ACHN (cell line): ENCODE measurements around the gene ACSL3.
"Not testable (repeated sequence)": the region's sequence is repeated elsewhere in the genome, so short reads cannot be mapped to it uniquely, and the experiment has no call there.

Experiments
- DNase-seq: peaks from one replicate; pipeline ENCODE4 v3.0.0-alpha.2; 2015
- in situ Hi-C: cut with HindIII; loops from 2 replicates; pipeline ENCODE4 v1.10.0; 2017; ENCODE audit warnings: low sequenced_read_pairs, low pct_ligation_motif_present, low pct_unique_long_range_greater_than_20kb

ACSL3 gene

DNA sequence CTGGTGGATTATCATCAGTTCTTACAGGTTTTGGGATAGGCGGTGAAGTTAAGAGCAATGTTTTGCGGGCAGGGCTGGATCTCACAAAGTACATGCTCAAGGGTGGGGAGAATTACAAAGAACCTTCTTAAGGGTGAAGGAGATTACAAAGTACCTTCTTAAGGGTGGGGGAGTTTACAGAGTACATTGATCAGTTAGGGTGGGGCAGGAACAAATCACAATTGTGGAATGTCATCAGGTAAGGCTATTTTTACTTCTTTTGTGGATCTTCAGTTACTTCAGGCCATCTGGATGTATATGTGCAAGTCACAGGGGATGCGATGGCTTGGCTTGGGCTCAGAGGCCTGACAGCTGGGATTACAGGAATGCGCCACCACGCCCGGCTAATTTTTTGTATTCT is 12.8 kb upstream of the ACSL3 start:
- in situ Hi-C loops, result not testable (repeated sequence)

GRCh38 chr2:222848862-222849261 is 12.0 kb upstream of the ACSL3 start:
- no peak for DNase-seq
- in situ Hi-C loops, result no loop called here

More for the DNA sequence above, 12.8 kb upstream of the ACSL3 start:
- DNase-seq, result not testable (repeated sequence)

DNA sequence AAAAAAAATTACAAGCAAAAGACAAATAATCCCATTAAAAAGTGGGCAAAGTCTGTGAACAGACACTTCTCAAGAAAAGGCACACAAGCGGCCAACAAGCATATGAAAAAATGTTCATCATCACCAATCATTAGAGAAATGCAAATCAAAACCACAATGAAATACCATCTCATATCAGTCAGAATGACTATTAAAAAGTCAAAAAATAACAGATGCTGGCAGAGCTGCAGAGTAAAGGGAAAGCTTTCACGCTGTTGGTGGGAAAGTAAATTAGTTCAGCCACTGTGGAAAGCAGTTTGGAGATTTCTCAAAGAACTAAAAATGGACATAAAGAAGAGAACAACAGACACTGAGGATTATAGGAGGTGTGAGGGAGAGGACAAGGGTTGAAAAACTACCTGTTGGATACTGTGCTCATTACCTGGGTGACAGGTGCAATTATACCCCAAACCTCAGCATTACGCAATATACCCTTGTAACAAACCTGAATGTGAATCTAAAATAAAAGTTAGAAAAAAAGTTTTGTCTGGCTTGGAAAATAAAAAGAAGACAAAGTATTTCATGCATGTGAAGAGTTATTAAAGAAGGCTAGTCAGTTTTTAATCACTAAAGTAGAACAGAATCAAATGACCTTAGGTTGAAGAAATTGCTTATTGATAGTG is 8.7 kb upstream of the ACSL3 start:
- no peak for DNase-seq
- in situ Hi-C loops, result no loop called here

- no peak for DNase-seq
- in situ Hi-C loops, result no loop called here
Observed at GRCh38 chr2:222854773-222855700, 5.8 kb upstream of the ACSL3 start.

DNA sequence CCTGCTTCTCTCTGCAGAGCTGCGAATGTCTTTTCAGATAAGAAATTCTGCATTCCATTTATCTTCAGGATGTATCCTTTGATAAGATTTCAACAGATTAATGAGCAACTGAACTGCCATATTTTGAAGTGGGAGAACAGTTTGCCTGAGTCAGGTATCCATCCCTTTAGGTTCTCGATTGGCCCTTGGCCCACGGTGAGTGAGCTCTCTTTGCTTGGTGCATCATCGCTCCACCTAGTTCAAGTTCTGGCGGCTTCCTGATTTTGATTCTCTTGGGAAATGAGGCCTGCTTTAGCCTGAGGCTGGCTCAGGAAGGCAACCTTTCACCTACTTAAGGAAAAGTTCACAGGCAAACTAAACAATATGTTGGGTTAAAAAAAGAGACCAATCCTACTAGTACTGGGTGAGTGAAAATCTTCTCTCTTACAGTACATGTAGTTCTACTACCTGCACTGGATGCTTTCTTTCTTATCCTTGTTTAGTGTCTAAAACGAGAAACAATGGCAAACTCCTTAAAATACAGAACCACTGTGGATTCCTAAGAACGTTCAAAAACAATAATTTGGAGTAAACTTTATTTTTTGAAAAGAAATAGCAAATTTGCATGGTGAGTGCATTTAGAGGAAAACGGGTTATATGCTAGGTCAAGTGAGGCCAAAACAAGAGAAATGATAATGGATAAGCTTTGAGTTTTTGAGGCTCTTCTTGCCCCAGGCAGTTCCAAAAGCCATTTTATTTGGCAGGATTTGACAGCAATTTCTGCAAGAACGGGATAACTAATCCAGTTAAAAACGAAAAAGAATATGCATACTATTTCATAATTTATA is 837 bp upstream of the ACSL3 start:
- in situ Hi-C loops, result no loop called here
- peak; percentile 61 for DNase-seq

- in situ Hi-C loops, result no loop called here
- DNase-seq, result no peak
Observed at GRCh38 chr2:222861411-222862105, 722 bp downstream of the ACSL3 start.

GRCh38 chr2:222862106-222862908 is 1.5 kb downstream of the ACSL3 start:
- peak; percentile 43 for DNase-seq
- in situ Hi-C loops, result no loop called here

DNA sequence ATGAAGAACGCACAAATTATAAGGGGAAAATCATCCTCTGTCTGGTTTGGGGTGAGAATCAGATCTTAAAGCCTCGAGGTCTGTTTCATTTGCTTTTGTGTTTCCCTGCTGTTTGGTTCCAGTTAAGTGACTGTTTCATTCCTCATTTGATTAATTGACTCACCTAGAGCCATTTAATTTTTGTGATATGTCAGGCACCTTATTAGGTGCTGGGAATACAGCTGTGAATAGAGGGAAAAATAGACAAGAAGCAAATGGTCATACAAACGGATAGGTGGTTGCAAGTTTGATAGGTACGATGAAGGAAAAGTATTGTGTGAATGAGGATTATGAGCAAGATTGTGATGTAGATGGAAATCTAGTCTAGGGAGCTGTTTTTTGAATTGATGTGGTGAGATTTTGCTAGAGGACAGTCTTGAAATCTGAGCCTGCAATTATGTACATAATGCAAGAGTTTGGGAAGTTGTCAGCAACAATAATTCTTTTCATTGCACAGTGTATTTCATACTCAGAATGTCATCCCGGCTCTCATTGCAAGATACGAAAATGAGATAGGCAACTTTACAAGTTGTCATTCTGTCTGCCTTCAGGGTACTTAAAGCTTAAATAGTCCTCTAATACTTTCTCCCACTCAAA is 2.2 kb downstream of the ACSL3 start:
- in situ Hi-C loops, result no loop called here

GRCh38 chr2:222864296-222864695 is 3.5 kb downstream of the ACSL3 start:
- peak; percentile 42 for DNase-seq
- in situ Hi-C loops, result no loop called here

More for the DNA sequence above, 2.2 kb downstream of the ACSL3 start:
- DNase-seq, result no peak

DNA sequence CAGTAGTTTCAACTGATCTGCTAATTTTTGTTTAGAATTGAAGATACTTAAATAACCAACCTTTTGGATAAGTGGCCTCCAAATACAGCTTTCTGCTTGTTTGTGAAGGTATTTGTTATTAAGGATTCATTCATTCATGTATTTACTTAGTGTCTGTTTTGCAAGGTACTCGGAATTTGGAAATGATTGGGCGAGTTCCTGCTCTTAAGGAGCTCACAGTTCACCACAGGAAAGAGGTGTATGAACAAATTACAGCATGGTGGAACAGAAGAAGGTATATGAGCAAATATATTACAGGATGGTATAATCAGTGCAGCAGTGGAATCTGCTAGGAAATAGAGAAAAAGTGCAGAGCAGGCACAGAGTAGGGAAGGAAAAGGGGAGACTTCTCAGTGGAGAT is 4.5 kb downstream of the ACSL3 start:
- no peak for DNase-seq
- in situ Hi-C loops, result no loop called here

DNA sequence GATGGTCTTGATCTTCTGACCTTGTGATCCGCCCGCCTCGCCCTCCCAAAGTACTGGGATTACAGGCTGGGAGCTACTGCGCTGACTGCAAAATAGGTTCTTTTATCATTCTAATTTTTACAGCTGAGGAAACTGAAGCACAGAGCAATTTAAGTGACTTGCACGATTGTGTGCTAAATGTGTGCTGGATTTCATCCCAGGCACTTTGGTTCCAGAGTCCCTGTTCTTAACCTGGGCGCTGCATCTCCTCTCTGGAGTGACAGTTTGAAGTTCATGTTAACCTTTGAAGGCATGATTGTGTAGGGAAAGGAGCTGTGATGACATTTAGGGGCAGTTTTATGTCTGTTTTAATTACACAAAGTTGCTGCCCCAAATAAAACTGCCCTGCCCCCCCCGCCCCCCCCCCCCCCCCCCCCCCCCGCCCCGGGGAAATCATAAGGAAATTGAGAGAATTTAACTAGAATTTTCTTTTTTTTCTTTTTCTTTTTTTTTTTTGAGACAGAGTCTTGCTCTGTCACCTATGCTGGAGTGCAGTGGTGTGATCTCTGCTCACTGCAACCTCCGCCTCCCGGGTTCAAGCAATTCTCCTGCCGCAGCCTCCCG is 5.6 kb downstream of the ACSL3 start:
- no peak for DNase-seq
- in situ Hi-C loops, result no loop called here

GRCh38 chr2:222868560-222869251 is 7.9 kb downstream of the ACSL3 start:
- in situ Hi-C loops, DNase-seq: not testable (repeated sequence)

DNA sequence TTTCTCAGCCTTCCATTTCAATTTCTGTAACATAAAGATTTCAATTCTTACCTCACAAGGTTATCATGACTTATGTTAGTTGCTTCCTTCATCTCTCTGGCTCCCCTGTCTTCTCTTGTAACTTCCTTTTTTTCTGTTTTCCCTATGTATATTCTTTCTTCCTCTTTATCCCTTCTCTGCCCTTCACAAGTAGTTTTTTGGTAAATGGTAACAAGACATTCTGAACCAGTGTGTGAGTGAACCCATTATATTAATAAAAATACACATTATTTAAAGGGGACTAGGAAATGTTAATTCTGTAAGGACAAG is 8.4 kb downstream of the ACSL3 start:
- no peak for DNase-seq
- in situ Hi-C loops, result no loop called here

DNA sequence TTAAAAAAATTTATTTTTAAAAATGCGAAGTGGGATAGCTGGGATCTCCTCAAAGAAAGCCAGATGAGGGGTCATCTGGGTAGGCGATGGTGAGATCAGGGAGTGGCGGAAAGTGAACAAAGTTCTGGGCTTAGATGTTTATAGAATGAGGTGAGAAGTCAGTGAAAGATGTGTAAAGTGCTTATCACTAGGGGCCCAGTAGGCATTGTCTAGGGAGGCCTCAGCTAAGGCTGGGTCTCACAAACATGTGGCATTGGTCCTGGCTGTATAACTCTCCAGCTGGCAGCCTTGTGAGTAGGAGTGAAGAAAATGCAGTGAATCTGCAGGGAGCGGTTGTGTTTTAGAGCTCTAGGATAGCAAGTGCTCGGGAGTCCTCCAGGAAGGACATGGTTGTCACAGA is 10.5 kb downstream of the ACSL3 start:
- DNase-seq, result no peak
- in situ Hi-C loops, result no loop called here

- in situ Hi-C loops, result no loop called here
- DNase-seq, result no peak
Observed at GRCh38 chr2:222872551-222872950, 11.7 kb downstream of the ACSL3 start.

DNA sequence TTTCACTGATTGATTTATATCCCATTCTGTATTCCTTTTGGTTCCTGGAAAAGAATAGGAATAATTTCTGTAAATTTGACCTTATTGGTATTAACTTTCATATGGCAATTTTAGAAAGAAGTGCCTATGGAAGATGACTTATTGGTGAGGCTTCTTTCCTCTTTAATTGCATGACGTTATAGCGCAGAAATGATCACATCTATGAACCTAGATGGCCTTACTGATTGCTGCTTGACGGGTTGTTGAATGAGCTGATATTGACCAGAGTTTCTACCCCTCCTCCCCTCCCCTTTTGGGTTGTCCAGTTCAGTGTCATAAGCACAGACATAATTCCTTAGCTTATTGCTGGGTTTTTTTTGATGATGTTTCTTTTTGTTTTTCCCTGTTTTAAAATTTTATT is 14.6 kb downstream of the ACSL3 start:
- DNase-seq, result no peak
- in situ Hi-C loops, result no loop called here

DNA sequence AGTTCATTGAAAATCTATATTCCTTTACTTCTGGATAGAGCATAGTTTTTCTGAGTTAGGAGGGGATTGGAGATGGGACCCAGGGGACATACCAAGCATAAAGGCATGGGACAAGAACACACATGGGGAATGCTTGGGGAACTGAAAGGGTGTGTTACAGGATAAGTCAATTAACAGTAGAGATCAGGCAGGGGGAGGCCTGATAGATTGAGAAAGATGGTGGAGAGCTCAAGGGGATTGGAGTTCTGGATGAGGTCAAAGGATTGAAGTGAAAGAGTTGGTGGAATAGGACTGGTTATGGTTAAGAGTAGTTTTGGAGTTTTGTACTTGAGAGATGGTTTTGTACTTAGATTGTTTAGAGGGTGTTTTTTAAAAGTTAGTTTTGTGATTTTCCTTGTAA is 16.1 kb downstream of the ACSL3 start:
- DNase-seq, result no peak
- in situ Hi-C loops, result no loop called here
